GM19099 (cell line): Measurements from ENCODE around the gene NUB1.

Source experiments
- POLR2A ChIP-seq: IDR thresholded peaks from 3 replicates; pipeline ENCODE4 v1.6.1; 2011; ENCODE audit warnings: low read depth; ENCODE audit not compliant: insufficient read length; ENCODE audit errors: extremely low read depth

Gene NUB1

DNA sequence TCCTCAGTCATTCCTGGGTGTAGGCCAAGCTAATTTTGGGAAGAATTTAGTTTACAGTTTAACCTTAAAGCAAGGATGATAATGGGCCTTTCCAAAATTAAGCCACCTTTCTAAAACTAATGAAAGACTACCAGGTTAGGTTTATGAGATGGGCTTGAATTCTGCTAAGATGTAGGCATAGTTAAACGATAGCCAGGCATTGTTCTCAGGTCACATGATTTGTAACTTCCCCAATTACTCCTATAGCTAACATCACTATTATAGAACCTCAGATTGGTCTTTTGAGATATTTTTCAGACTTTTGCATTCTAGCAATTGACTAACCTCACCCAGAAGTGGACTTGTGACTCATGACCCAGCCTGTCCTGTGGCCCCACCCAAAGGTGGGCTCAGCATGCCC is 7.0 kb upstream of the NUB1 start:
- TF ChIP-seq POLR2A = no peak

DNA sequence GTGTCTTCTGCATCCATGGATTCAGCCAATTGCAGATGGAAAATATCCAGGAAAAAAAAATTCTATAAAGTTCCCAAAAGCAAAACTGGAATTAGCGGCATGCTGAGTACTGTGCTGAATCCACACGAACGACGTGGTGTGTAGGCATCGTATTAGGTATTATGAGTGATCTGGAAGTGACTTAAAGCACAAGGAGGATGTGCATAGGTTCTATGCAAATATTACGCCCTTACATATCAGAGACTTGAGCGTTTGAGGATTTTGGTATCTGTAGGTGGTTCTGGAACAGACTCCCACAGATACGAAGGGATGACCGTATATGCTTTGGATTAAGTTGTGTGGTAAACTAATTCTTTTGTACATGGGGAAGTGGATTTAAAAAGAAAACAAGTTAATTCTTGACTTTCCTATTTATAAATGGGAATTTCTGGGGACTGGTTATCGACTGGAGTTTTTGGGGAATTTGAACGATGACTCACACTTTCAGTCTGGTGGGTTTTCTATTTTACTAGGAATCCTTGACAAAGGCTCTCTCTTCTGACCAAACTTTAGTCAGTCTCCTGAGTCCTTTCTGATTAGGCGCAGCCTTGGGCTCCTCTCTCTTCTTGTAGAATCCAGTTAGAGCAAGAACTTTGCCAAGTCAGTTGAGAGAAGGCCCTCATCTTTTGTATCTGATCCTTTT is 5.4 kb upstream of the NUB1 start:
- no peak for TF ChIP-seq POLR2A

DNA sequence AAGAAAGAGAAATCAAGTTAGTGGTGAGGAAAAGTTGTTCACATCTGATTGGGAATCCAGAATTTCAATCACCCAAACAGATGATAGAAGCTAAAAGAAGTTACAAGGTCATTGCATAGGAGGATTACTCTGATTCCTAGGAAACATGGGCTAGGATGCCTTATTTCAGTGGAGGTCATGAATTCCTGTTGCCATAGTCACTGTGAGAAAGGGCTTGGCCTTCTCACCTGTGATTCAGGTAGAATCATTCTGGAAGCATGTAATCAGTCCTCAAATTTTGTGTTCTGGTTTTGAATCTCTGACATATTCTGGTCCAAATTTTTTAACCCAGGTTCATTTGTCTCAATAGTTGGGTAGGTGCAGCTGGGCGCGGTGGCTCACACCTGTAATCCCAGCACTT is 4.3 kb upstream of the NUB1 start:
- TF ChIP-seq POLR2A = no peak

DNA sequence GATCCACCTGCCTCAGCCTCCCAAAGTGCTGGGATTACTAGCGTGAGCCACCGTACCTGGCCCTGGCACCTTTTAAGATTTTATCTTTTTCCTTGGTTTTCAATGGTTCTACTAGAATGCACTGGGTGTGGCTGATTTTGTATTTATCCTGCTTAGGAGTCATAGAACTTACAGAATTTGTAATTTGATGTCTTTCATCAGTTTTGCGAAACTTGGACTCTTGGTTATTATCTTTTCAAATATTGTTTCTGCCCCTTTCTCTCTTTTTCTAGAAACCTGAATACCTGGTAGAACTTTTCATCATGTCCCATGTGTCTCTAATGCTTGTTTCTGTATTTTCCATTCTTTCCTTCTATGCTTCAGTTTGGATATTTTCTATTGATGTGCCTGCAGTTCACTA is 2.8 kb upstream of the NUB1 start:
- no peak for TF ChIP-seq POLR2A

DNA sequence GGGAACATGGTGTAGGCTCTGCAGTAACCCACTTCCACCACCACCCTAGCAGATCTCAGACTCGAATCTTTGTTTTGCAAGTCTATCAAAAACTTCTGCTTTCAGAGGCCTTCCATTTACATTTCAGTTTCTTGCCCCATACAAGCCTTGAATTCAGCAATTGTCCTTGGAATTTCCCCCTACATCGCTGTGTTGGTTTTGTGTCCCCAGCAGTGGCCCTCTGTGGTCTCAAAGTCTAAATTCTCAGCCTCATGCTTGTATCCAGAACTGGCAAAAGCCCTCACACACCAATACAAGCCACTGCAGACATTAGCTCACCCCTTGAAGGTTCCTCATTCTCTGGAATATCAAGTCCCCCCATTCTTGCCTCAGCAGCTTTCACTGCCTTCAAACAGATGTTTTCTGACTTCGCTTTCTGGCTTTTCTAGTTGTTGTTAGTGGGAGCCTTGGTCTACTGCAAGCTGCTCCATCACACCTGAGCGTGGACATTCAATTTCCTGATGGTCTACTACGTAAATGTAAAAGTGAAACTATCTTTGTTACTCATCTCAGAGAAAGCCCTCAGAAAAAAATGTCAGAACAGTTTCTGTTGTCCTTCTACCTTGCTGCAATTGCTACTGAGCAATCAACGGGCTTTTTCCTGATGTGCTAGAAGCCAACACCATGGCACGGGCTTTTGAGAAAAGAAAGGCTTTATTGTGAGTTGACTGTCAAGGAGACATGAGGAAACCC is 1.8 kb upstream of the NUB1 start:
- TF ChIP-seq POLR2A = no peak

DNA sequence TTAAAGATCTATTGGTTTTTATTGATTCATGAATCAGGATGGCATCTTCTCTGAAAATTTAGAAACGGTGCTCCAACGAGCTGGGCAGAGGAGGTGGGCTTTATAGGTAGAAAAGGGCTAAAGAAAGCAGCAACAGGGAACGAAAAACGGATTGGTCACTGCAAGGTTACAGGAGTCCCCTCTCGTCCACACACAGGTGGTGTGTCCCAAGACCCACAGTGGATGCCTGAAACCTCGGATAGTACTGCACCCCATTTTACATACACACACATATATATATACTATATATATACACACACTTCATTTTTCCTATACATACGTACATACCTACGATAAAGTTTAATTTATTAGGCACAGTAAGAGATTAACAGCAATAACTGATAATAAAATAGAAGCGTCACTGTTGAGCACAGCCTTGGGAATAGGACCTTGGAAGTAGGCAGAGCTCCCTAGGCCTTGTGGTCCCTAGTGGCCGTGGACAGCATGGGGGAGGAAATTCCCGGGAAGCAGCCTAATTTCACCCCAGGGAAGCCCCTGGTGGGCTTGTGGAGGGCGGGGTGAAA is 737 bp upstream of the NUB1 start:
- TF ChIP-seq POLR2A = no peak

DNA sequence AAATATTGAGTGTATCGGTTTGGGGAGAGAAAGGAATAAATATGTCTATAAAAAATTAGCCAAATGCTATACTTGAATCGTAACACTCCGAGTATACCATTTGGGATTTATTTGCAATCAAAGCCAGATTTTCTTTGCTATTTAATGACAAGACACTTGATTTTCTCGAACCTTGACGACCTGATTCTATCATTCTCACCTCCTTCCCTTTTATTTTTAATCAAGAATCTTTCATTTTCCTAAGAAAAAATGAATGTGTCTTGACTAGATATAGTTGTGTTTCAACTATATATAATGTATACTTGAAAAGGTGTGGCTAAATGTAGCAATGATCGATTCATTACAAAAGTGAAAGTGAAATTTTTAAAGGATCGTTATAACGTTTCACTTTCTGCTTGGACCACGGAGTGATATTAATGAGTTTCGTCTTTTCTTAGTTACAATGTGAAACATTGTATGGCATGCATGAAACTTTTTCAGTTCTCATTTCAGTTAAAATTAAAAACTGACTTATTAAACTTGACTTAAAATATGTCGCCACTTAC is 562 bp downstream of the NUB1 start:
- TF ChIP-seq POLR2A = no peak

DNA sequence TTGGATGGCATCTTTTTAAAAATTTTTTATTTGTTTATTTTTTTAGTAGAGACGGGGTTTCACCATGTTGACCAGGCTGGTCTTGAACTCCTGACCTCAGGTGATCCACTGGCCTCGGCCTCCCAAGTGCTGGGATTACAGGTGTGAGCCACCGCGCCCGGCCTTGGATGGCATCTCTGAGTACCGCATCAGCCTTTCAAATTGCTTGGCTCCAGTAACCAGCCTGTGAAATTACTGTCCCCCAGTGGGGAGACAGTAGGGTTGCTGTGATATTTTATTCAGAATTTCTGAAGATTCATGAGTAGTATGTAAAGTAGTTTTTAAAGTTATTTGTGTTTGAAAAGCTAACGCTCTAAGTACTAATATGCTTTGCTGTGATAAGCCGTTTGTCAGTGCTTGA is 1.2 kb downstream of the NUB1 start:
- no peak for TF ChIP-seq POLR2A

DNA sequence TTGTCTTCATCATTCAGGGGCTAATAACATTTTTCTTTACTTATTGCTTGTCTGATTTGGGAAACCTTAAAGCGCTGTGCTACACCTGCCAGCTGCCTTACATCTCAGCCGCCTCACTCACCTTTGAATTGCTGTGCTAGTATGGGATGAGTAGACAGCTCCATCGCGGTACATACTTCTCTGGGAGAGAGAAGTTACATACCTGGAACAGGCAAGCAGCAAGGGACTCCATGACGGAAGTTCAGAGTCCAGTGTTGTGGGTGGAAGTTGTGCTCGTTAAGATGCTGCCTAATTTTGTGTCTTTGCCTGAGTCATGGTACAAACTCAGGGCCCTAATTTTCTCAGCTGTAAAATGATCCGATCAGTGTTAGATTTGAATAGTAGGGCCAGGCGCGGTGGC is 1.9 kb downstream of the NUB1 start:
- no peak for TF ChIP-seq POLR2A

DNA sequence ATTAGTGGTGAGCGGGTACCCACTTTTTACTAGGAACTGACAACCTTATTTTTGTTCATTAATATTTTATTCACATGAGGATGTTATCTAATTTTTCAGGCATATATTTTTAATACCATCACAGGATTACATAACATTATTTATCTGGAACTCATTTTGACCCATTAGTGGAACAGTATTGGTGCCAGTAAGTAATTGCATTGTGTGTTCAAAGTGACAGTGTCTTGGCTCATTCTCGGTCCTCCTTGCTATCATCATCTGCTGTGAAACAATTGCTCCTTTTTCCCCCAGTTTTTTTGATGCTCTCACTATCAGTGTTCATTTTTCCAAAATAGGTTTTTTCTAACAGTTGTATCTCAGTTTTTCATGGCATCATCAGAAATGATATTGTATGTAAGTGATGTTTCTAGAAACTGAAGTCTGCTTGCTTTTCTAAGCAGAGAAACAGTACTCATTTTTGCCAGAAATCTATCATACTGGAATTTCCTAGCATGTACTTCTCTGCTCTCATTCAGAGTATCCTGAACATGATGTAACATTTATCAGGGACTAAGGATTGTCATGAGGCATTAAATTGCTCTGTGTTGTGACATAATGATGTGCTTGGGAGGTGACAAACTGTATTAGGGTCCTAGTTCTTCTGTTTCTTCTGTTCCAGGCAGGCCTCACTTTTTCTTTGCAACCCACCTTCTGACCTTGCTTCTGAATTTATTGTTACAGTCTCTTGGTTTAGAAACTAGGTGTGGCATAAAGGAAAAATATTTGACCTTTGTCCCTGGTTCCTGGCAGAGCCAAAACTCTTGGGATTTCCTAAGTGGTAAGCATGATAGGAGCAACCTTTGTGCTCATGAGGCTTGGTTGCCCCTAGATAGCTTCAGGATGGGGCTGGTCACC is 4.2 kb downstream of the NUB1 start:
- TF ChIP-seq POLR2A = no peak

DNA sequence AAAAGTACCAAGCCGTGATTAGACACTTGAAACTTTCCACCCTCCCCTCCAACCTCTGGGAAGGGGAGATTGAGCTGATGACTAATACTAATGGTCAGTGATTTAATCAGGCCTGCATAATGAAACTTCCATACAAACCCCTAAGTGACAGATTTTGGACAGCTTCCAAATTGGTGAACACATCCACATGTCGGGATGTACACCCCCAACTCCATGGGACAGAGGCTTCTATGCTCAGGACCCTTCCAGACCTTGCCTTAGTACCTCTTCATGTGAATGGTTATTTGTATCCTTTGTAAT is 4.8 kb downstream of the NUB1 start:
- TF ChIP-seq POLR2A = no peak

DNA sequence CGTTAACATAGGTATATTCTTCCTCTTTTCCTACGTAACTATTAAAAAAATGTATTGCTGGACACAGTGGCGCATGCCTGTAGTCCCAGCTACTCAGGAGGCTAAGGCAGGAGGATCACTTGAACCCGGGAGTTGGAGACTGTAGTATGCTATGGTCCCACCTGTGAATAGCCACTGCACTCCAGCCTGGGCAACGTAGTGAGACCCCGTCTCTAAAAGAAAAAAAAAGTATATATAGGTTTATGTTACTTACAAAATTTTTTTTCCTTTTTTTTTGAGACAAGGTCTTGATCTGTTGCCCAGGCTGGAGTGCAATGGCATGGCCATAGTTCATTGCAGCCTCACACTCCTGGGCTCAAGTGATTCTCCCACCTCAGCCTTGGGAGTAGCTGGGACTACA is 5.6 kb downstream of the NUB1 start:
- TF ChIP-seq POLR2A = no peak

DNA sequence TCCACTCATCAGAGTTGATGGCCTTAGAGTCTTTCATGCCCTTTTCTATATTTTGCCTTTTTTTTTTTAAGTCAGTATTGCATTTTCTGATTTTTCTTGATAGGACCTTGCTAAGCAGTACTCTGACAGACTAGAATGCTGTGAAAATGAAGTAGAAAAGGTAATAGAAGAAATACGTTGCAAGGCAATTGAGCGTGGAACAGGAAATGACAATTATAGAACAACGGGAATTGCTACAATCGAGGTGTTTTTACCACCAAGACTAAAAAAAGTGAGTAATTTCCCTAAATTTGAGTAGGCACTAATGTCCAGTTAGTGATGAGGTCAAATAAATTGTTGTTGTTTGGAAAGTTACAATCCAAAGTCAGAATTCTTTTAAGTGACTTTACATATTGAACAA is 7.4 kb downstream of the NUB1 start:
- TF ChIP-seq POLR2A = no peak

DNA sequence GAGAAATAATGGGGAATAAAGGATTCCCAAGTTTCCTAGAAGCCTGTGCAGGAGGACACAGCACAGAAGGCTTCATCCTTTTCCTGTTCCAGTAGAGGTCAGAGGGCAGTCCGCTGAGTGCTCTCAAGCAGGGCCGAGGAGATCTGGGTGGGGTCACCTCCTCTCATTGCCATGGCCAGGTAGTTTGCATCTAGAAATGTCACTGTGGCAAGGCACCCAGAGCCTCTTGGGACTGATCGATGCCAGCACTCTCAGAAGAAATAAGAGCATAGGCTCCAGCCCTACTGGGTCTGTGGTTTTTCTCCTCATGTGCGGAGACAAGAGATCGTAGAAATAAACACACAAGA is 7.9 kb downstream of the NUB1 start:
- TF ChIP-seq POLR2A = no peak

DNA sequence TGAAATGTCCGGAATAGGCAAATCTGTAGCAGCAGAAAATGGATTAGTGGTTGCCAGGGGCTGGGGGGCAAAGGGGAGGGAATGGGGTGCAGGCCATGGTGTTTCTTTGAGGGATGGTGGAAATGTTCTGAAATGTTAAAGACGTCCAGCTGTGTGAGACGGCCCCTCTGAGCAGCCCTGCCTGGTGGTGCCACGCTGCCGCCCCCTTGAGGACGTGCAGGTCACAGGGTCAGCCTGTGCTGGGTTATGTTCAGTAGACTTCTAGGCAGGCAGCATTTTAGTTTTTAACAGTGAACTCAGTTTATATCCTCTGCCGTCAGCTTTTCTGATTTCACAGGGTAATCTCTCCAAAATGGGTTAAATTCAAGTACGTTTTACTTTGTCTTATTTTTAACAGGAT is 9.4 kb downstream of the NUB1 start:
- no peak for TF ChIP-seq POLR2A
